Measurements from ENCODE around the gene MCC. TPM values are rescaled to one million over a fixed set of nuclear protein-coding genes. Genes with fewer than 3 reads are reported as not detected.

Gene MCC
- total and polyA plus RNA-seq, 4 donors: 9.0 to 47.3 (median 14.7) TPM

GRCh38 chr5:113118298-113118697, 370.0 kb downstream of the MCC start:
- no peaks in the 10 kb centered on the region for H3K9me3 ChIP-seq (ENCODE audit: control insufficient read depth in 4 of 4, low read length in 3 of 4)
- 86% methylated on average over 3 of the region's 3 CpGs for WGBS
- H3K36me3 ChIP-seq (ENCODE audit: control insufficient read depth in 4 of 4, insufficient read depth in 3 of 4, low read depth in 1 of 4, low read length in 3 of 4): peaks cover 0 to 6% (median 3%) of the 10 kb centered on the region in 4 donors
- no peaks in the 10 kb centered on the region for H3K27me3 ChIP-seq (ENCODE audit: control insufficient read depth in 4 of 4, insufficient read depth in 4 of 4, low read length in 3 of 4)
- DNase-seq (ENCODE audit: low spot score): no peak
- no peak overlapping the region for H3K4me3 ChIP-seq (ENCODE audit: low read depth in 1 of 3, low read length in 3 of 3)
- no peak for TF ChIP-seq GABPA (IDR thresholded peaks at IDR 0.05 in 1 of 2, conservative IDR thresholded peaks at IDR 0.05 in 1 of 2)
- TF ChIP-seq JUND (IDR thresholded peaks at IDR 0.05): no peak
- TF ChIP-seq NR2F2 (IDR thresholded peaks at IDR 0.05): no peak
- TF ChIP-seq FOXA1 (IDR thresholded peaks at IDR 0.05): no peak
- H3K9ac ChIP-seq (ENCODE audit: low read depth in 1 of 2, low read length in 2 of 2): no peak overlapping the region
- H3K4me1 ChIP-seq (ENCODE audit: control insufficient read depth in 4 of 4, insufficient read depth in 4 of 4, low read length in 3 of 4): peaks cover 4 to 17% (median 14%) of the 10 kb centered on the region in 4 donors
- no peak overlapping the region for H3K27ac ChIP-seq (ENCODE audit: low read depth in 1 of 2, low read length in 2 of 2)

GRCh38 chr5:113117543-113118115, 370.6 kb downstream of the MCC start:
- H3K9ac ChIP-seq (ENCODE audit: low read depth in 1 of 2, low read length in 2 of 2): no peak overlapping the region
- H3K27me3 ChIP-seq (ENCODE audit: control insufficient read depth in 4 of 4, insufficient read depth in 4 of 4, low read length in 3 of 4): no peaks in the 10 kb centered on the region
- H3K4me3 ChIP-seq (ENCODE audit: low read depth in 1 of 3, low read length in 3 of 3): no peak overlapping the region
- TF ChIP-seq FOXA2 (IDR thresholded peaks at IDR 0.05) (no peak), TAF1 (conservative IDR thresholded peaks at IDR 0.05) (no peak), RAD21 (IDR thresholded peaks at IDR 0.05) (no peak), ATF3 (IDR thresholded peaks at IDR 0.05) (no peak), ZBTB33 (IDR thresholded peaks at IDR 0.05) (no peak), EGR1 (IDR thresholded peaks at IDR 0.05; ENCODE audit: low read depth in 2 of 2) (no peak), CTCF (IDR thresholded peaks at IDR 0.05; ENCODE audit: low read depth, low read length, missing input control) (no peak)
- H3K36me3 ChIP-seq (ENCODE audit: control insufficient read depth in 4 of 4, insufficient read depth in 3 of 4, low read depth in 1 of 4, low read length in 3 of 4): peaks cover 0 to 6% (median 3%) of the 10 kb centered on the region in 4 donors
- DNase-seq (ENCODE audit: low spot score): no peak
- H3K9me3 ChIP-seq (ENCODE audit: control insufficient read depth in 4 of 4, low read length in 3 of 4): no peaks in the 10 kb centered on the region
- WGBS: 77% methylated on average over 4 of the region's 4 CpGs
- H3K4me1 ChIP-seq (ENCODE audit: control insufficient read depth in 4 of 4, insufficient read depth in 4 of 4, low read length in 3 of 4): peaks cover 4 to 17% (median 14%) of the 10 kb centered on the region in 4 donors
- H3K27ac ChIP-seq (ENCODE audit: low read depth in 1 of 2, low read length in 2 of 2): no peak overlapping the region

- WGBS: 97% methylated on average over 4 of the region's 4 CpGs
- Histone ChIP-seq H3K9me3 (ENCODE audit: control insufficient read depth in 4 of 4, low read length in 3 of 4) (no peaks in the 10 kb centered on the region), H3K9ac (ENCODE audit: low read depth in 1 of 2, low read length in 2 of 2) (no peak overlapping the region), H3K27ac (ENCODE audit: low read depth in 1 of 2, low read length in 2 of 2) (no peak overlapping the region), H3K36me3 (ENCODE audit: control insufficient read depth in 4 of 4, insufficient read depth in 3 of 4, low read depth in 1 of 4, low read length in 3 of 4) (peaks cover 0 to 6% (median 3%) of the 10 kb centered on the region in 4 donors), H3K27me3 (ENCODE audit: control insufficient read depth in 4 of 4, insufficient read depth in 4 of 4, low read length in 3 of 4) (no peaks in the 10 kb centered on the region), H3K4me3 (ENCODE audit: low read depth in 1 of 3, low read length in 3 of 3) (no peak overlapping the region), H3K4me1 (ENCODE audit: control insufficient read depth in 4 of 4, insufficient read depth in 4 of 4, low read length in 3 of 4) (peaks cover 4 to 17% (median 14%) of the 10 kb centered on the region in 4 donors)
- TF ChIP-seq ATF3 (IDR thresholded peaks at IDR 0.05) (no peak), HNF4A (conservative IDR thresholded peaks at IDR 0.05) (no peak), YY1 (IDR thresholded peaks at IDR 0.05) (no peak), JUND (IDR thresholded peaks at IDR 0.05) (no peak), RAD21 (IDR thresholded peaks at IDR 0.05) (no peak), NR2F2 (IDR thresholded peaks at IDR 0.05) (no peak), SP1 (IDR thresholded peaks at IDR 0.05) (no peak), HNF4G (IDR thresholded peaks at IDR 0.05) (no peak), ZBTB33 (IDR thresholded peaks at IDR 0.05) (no peak), FOXA1 (IDR thresholded peaks at IDR 0.05) (no peak), EGR1 (IDR thresholded peaks at IDR 0.05; ENCODE audit: low read depth in 2 of 2) (no peak), REST (IDR thresholded peaks at IDR 0.05) (no peak), FOXA2 (IDR thresholded peaks at IDR 0.05) (no peak), MAX (IDR thresholded peaks at IDR 0.05) (no peak)
- no peak for DNase-seq (ENCODE audit: low spot score)
Observed at GRCh38 chr5:113115956-113116355, 372.3 kb downstream of the MCC start.

All from liver (tissue), 9 donors.